ENCODE measurements around the gene ST3GAL4.

DNA sequence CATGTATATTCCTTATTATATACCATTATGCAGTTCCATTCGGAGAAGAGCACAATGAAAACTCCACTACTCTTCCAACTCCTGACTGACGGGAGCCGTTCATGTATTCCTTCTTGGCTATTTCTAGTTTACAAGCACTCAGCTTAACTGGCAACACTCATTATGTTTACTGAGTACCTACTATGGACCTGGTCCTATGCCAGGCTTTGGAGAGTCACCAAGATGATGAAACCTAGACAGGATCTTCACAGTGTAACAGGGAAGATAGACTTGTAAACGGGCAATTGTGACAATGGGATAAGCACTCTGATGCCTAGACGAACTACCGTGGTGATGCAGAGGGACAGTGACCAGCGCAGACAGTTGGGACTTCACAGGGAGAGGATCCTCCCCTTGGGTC is 22.3 kb upstream of the ST3GAL4 start:
- TF ChIP-seq EP300 (IDR thresholded peaks at IDR 0.05; ENCODE audit: borderline replicate concordance in 1 of 2, low read depth in 1 of 2, low read length in 1 of 2) (no peak), EZH2phosphoT487 (IDR thresholded peaks at IDR 0.05; ENCODE audit: borderline replicate concordance, low read depth) (no peak), CTCF (IDR thresholded peaks at IDR 0.05) (no peak), YY1 (IDR thresholded peaks at IDR 0.05; ENCODE audit: low read depth) (no peak), GABPA (IDR thresholded peaks at IDR 0.05; ENCODE audit: low read depth) (no peak)
